ENCODE data around the gene RAD51C.

DNA sequence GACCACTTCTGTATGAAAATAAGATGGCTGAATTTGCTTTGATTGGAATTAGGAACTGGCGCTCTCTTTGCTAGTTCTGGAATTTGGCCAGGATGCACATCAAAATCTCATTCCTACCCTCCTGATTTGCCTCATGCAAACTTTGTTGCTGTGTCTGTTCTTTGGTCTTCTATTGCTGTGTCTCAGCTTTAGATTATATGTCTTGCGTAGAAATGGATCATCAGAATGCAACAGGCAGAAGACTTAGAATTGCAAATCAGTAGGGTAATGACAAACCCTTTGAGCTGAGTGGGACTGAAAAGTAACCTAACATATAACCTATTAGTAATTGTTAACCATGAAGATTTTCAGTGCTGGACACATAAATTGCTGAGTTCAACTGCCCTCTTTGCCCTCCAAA lies 30.3 kb downstream of the RAD51C start:
- TF ChIP-seq, protein P1, sequence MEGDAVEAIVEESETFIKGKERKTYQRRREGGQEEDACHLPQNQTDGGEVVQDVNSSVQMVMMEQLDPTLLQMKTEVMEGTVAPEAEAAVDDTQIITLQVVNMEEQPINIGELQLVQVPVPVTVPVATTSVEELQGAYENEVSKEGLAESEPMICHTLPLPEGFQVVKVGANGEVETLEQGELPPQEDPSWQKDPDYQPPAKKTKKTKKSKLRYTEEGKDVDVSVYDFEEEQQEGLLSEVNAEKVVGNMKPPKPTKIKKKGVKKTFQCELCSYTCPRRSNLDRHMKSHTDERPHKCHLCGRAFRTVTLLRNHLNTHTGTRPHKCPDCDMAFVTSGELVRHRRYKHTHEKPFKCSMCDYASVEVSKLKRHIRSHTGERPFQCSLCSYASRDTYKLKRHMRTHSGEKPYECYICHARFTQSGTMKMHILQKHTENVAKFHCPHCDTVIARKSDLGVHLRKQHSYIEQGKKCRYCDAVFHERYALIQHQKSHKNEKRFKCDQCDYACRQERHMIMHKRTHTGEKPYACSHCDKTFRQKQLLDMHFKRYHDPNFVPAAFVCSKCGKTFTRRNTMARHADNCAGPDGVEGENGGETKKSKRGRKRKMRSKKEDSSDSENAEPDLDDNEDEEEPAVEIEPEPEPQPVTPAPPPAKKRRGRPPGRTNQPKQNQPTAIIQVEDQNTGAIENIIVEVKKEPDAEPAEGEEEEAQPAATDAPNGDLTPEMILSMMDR (conservative IDR thresholded peaks at IDR 0.05 in 1 of 2, IDR thresholded peaks at IDR 0.05 in 1 of 2; ENCODE audit: low read depth in 1 of 2, low read length in 2 of 2), result no peak
- TF ChIP-seq EZH2 (IDR thresholded peaks at IDR 0.05; ENCODE audit: low read length, missing control alignments), result no peak
